Psoas muscle (tissue), 8 donors: Measurements from ENCODE around the gene TJP3. TPM values are rescaled to one million over a fixed set of nuclear protein-coding genes. Genes with fewer than 3 reads are reported as not detected.

Experiments
- ATAC-seq, 4 donors: fragments of 200-7000 bp; cut with Tn5 transposase; one replicate each; pipeline ENCODE4 v1.9.1; 2020; ENCODE audit warnings: moderate library complexity in 3 of 4, mild to moderate bottlenecking in 2 of 4
- DNase-seq, 2 donors: peaks; one replicate each; pipeline ENCODE4 v3.0.0-alpha.2; 2020
- H3K27ac ChIP-seq: fragments of 200-600 bp; one replicate; pipeline ENCODE4 v1.8.0; 2022
- H3K27me3 ChIP-seq, 3 donors: fragments of 200-600 bp in 1 of 3; one replicate each; pipeline versions ENCODE4 v1.6.1 to v1.8.0; 2013 to 2022; ENCODE audit warnings: low read length in 2 of 3, mild to moderate bottlenecking in 2 of 3, moderate library complexity in 1 of 3; ENCODE audit not compliant: insufficient read depth in 3 of 3
- H3K36me3 ChIP-seq, 2 donors: fragments of 200-600 bp in 1 of 2; one replicate each; pipeline versions ENCODE4 v1.6.1 to v1.8.0; 2013 to 2022; ENCODE audit warnings: low read depth in 1 of 2, mild to moderate bottlenecking in 1 of 2, moderate library complexity in 1 of 2; ENCODE audit not compliant: insufficient read depth in 1 of 2
- H3K4me1 ChIP-seq: fragments of 200-600 bp; one replicate; pipeline ENCODE4 v1.8.0; 2022
- H3K4me3 ChIP-seq: fragments of 200-600 bp; one replicate; pipeline ENCODE4 v1.8.0; 2022; ENCODE audit warnings: mild to moderate bottlenecking
- H3K9me3 ChIP-seq: fragments of 200-600 bp; one replicate; pipeline ENCODE4 v1.8.0; 2022
- CTCF ChIP-seq: fragments of 200-600 bp; IDR thresholded peaks from one replicate; pipeline ENCODE4 v1.8.0; 2022; ENCODE audit warnings: antibody characterized with exemption
- WGBS, 3 donors: extraction: QIAGEN DNeasy Blood & Tissue Kit; methylation state at CpG; one replicate each; pipeline versions ENCODE4 v1.1.6 to v1.1.7; 2013; 5-methylcytosine and 5-hydroxymethylcytosine counted together
- intact Hi-C, 2 donors: fragments of 100-400 bp; cut with DNase I; formaldehyde crosslinking; loops; one replicate each; pipeline versions ENCODE4 v1.11.0 to v1.14.2; 2022
- polyA plus RNA-seq, 3 donors: library from polyadenylated mRNA; stranded (reverse); fragments of 200-250 nt; gene quantifications; one replicate each; pipeline ENCODE4 v1.2.3, GENCODE V29; 2013
- total RNA-seq, 4 donors: library from RNA; stranded (reverse); fragmentation: NEBNext Ultra II Directional in 2 of 4; extraction: Animal tissue kit (Norgen Biotek cat#: 25700) in 2 of 4; gene quantifications; one replicate each; pipeline versions ENCODE4 v1.2.1 to v1.2.4, GENCODE V29; 2021 to 2023
- donor health status: healthy with polysubstance abuse.
- donor health status: DM: no; HTN: no; CAD: no; lungs with moderate emphysema.
- donor health status: Bipolar disorder and iron deficiency.
- donor health status: healthy.
- donor health status: DM: yes; HTN: yes; CAD: no.
- donor health status: DM: no; HTN: no; CAD: no.
- donor health status: DM: no; HTN: no; CAD: no.
- donor health status: DM: yes; HTN: yes; CAD: no.

The TJP3 gene
- total and polyA plus RNA-seq, 7 donors: 0.21 to 2.7 (median 0.48) TPM; not detected in 1

GRCh38 chr19:3733549-3734309, 25.5 kb downstream of the TJP3 start:
- Histone ChIP-seq H3K27me3 (peaks cover 0 to 8% (median 0%) of the 10 kb centered on the region in 3 donors), H3K27ac (no peak overlapping the region), H3K4me3 (no peak overlapping the region), H3K36me3 (no peaks in the 10 kb centered on the region), H3K4me1 (no peaks in the 10 kb centered on the region), H3K9me3 (no peaks in the 10 kb centered on the region)
- ATAC-seq (no peak), DNase-seq (no peak)
- no peak for TF ChIP-seq CTCF
- intact Hi-C loops: no loop called here
- 73 to 77% (median 74%) methylated on average over 20 of the region's 20 CpGs for WGBS, 3 donors

- ATAC-seq (no peak), DNase-seq (no peak)
- intact Hi-C loops: no loop called here
Observed at GRCh38 chr19:3734310-3734600, 26.1 kb downstream of the TJP3 start.

GRCh38 chr19:3736106-3736724, 28.0 kb downstream of the TJP3 start:
- Histone ChIP-seq H3K4me3 (no peak overlapping the region), H3K9me3 (no peaks in the 10 kb centered on the region), H3K27me3 (peaks cover 0 to 8% (median 0%) of the 10 kb centered on the region in 3 donors), H3K36me3 (no peaks in the 10 kb centered on the region), H3K4me1 (no peaks in the 10 kb centered on the region), H3K27ac (no peak overlapping the region)
- no peak for TF ChIP-seq CTCF
- DNase-seq (no peak), ATAC-seq (no peak)
- WGBS, 3 donors: 75 to 76% (median 75%) methylated on average over 21 of the region's 21 CpGs
- intact Hi-C loops: no loop called here

More at GRCh38 chr19:3734310-3734600, 26.1 kb downstream of the TJP3 start:
- H3K27me3 ChIP-seq: peaks cover 0 to 8% (median 0%) of the 10 kb centered on the region in 3 donors
- H3K4me3 ChIP-seq: no peak overlapping the region
- no peaks in the 10 kb centered on the region for H3K36me3 ChIP-seq
- 83 to 94% (median 83%) methylated on average over 11 to 14 of the region's 14 CpGs for WGBS, 3 donors
- no peaks in the 10 kb centered on the region for H3K4me1 ChIP-seq
- TF ChIP-seq CTCF: no peak
- H3K27ac ChIP-seq: no peak overlapping the region
- H3K9me3 ChIP-seq: no peaks in the 10 kb centered on the region

GRCh38 chr19:3737487-3738205, 29.5 kb downstream of the TJP3 start:
- no peaks in the 10 kb centered on the region for H3K36me3 ChIP-seq
- H3K27ac ChIP-seq: no peak overlapping the region
- no peak for DNase-seq
- no peak for TF ChIP-seq CTCF
- H3K4me1 ChIP-seq: no peaks in the 10 kb centered on the region
- peaks cover 0 to 8% (median 0%) of the 10 kb centered on the region in 3 donors for H3K27me3 ChIP-seq
- intact Hi-C loops: no loop called here
- H3K4me3 ChIP-seq: no peak overlapping the region
- H3K9me3 ChIP-seq: no peaks in the 10 kb centered on the region
- 70 to 73% (median 73%) methylated on average over 10 of the region's 10 CpGs for WGBS, 3 donors
- ATAC-seq: no peak
